Choroid plexus epithelial cell (primary cell): ENCODE measurements around the gene PHETA1.

ENCODE experiments used
- DNase-seq: peaks from one replicate; pipeline ENCODE4 v3.0.0-alpha.2; 2010; ENCODE audit warnings: low read depth
- H3K4me3 ChIP-seq: 2 replicates; pipeline ENCODE4 v1.5.1; 2011; ENCODE audit warnings: low read depth, mild to moderate bottlenecking, control low read depth, low read length, moderate library complexity
- TF ChIP-seq, protein P1 (sequence below): conservative IDR thresholded peaks from 2 replicates; pipeline ENCODE4 v1.5.1; 2011; ENCODE audit warnings: low read depth, mild to moderate bottlenecking, control low read depth, inconsistent platforms, low read length, moderate library complexity

Gene PHETA1

DNA sequence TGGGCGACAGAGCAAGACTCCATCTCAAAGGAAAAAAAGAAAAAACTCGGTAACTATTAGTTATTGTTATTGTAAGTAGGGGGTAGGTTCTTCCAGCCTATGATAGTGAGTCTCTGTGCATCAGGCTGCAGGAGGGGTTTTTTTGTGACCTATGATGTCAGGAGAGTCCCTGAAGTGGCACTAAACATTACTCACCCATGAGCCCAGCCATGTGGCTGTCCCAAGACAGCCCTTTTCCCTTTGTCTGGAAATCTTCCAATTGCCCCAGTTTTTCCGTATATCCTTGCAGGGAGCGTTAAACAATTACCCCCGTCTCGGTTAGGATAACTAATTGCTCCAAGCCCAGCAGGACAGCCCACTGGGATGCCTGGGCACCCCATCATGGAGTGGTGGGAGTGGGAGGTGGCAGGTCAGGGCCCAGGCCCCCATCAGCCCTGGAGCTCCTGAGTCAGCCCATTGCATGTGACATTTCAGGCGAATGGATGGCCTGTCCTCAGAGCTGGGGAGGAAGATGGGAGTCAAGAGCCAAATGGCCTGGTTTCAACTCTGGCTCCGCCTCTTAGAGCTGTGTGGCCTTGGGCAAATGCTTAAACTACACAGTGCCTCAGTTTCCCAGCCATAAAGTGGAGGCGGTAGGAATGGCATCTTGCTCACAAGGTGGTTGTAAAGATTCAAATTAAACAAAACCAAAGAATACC, 16.4 kb downstream of the PHETA1 start:
- DNase-seq: no peak
- TF ChIP-seq, protein P1, sequence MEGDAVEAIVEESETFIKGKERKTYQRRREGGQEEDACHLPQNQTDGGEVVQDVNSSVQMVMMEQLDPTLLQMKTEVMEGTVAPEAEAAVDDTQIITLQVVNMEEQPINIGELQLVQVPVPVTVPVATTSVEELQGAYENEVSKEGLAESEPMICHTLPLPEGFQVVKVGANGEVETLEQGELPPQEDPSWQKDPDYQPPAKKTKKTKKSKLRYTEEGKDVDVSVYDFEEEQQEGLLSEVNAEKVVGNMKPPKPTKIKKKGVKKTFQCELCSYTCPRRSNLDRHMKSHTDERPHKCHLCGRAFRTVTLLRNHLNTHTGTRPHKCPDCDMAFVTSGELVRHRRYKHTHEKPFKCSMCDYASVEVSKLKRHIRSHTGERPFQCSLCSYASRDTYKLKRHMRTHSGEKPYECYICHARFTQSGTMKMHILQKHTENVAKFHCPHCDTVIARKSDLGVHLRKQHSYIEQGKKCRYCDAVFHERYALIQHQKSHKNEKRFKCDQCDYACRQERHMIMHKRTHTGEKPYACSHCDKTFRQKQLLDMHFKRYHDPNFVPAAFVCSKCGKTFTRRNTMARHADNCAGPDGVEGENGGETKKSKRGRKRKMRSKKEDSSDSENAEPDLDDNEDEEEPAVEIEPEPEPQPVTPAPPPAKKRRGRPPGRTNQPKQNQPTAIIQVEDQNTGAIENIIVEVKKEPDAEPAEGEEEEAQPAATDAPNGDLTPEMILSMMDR: no peak
- H3K4me3 ChIP-seq: no peak overlapping the region

DNA sequence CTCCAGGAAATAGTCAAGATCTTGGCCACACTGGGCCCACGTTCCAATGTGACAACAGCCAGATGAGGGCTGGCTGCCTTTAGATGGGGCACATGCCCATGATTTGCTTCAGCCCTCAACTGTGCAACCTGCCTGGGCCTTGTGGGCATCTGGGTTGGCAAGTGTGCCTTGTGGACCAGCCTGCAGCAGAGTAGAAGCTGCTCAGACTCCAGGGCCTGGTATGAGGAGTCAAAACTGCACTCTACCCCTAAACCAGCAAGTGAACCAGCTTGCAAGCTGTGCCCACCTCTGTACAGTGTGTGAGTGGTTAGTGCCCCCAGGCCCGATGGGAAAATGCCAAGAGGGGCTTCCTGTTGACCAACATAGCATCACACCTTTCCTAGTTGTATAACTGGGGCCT, 17.9 kb downstream of the PHETA1 start:
- TF ChIP-seq, protein P1: no peak
- no peak overlapping the region for H3K4me3 ChIP-seq
- no peak for DNase-seq

DNA sequence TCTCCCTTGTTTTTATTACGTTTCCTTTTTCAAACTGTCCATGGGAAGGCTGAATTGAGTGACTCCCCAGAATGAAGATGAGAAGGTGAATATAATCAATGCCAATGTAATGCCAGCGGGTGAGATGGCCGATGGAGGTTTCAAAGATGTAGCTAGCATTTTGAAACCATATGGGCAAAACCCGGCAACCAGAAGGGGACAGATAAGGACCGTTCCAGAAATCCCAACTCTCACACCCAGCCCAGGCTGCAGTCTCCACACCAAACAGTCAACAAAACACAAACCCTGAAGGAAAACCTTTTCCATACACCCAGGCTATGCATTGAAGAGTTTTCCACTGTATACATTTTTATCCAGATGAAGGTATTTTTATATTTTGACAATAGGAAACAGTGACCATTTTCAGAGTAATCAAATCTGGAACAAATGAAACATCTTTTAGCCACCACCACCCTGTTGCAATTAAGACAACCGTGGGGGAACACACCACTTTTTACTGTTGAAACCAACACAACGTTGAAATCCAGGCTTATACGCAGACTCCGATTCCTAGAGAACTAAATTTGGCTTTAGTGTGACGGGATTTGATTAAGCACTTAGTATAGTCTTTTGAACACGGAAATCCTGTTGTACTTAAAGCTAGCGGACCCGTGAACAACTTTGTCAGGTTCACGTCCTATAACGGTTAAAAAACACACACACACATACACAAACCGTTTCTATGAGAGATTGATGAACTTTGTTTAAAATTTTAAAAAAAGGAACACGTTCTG, 19.0 kb downstream of the PHETA1 start:
- no peak overlapping the region for H3K4me3 ChIP-seq
- TF ChIP-seq, protein P1: no peak
- DNase-seq: no peak

DNA sequence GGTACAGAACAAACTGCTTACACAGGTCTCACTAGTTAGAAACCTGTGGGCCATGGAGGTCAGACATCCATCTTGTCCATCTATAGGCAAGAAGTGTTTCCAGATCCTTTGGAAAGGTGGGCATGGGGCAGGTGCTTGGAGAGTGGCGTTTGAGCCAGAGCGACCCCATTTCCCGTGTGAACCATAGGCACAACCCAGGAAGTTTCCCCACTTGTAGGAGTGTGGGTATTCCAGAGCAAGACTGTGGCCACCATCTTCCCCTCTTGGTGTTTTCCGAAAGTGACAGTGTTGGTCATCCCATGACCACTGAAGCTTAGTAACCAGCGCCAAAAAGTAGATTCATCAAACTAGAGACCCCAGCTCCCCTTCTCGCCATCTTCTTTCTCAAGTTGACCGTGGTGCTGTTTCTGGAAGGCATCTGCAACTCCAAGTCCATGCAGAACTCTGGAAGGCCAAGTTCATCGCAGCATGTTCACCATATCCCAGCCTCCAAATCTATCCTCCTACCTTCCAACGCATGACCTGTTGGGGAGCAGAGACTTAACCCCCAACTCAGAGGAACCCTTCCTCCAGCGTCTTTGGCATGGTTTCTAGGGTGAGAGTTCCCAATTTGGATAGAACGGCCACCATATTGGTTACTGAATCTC, 19.7 kb downstream of the PHETA1 start:
- no peak overlapping the region for H3K4me3 ChIP-seq
- TF ChIP-seq, protein P1: no peak
- DNase-seq: no peak

DNA sequence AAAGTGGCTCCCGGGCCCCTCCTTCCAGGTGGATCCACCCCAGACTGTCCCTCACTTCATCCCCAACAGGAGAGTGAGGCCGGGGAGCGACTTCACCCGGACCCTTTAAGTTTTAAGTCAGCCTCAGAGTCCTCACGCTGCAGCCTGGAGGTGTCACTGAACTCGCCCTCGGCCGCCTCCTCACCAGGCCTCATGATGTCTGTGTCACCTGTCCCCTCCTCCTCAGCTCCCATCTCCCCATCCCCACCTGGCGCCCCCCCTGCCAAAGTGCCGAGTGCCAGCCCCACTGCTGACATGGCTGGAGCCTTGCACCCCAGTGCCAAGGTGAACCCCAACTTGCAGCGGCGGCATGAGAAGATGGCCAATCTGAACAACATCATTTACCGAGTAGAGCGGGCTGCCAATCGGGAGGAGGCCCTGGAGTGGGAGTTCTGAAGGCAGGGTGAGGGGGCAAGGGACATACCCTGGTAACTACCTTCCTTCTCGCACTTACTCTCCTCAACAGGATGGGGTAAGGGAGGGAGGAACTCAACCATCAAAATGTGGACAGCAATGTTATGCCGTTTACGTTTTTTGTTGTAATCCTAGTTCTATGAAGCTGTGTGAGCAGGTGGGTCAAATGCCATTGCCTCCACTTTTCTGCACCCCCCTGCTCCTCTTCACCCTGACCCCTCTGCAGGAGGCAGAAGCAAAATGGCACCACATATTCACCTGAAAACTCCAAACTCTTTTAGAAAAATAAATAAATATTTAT, 20.8 kb downstream of the PHETA1 start:
- TF ChIP-seq, protein P1: no peak
- no peak overlapping the region for H3K4me3 ChIP-seq
- DNase-seq: no peak

DNA sequence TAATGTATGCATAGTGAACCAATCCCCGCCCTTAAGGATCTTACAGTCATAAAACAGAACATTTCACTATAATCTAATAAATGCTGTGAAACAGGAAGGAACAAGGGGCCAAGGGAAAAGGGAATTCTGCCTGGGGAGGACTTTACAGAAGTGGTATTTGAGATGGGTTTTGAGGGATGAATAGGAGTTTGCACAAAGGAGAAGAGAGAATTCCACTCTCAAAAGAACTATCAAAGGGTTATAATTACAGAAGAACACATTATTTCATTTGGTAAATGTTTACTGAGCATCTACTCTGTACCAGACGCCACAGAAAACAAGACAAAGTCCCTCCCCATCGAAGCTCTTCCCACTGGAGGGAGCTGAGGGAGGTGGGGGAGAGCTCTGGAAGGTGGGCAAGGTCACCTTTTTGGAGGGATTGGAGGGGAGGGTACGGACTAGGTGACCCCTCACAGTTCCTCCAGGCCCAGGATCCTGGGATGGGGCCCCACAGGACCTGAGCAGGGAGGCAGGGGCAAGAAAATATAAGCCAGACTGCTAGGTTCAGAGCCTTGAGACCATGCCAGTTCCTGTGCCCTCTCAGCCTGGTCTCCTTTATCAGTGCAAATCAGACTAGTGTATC, 24.5 kb downstream of the PHETA1 start:
- TF ChIP-seq, protein P1: no peak
- H3K4me3 ChIP-seq: no peak overlapping the region
- no peak for DNase-seq
